ENCODE results near the gene LIME1.

Gene LIME1

GRCh38 chr20:63739130-63740069 is 2.9 kb downstream of the LIME1 start, which contains the start of gene SLC2A4RG:
Gene SLC2A4RG (plus strand): TSS chr20:63739776. CDS start chr20:63739913, 137 bp downstream.
- peak in 1 of 2 experiments; percentile 94 for DNase-seq

- peak in 1 of 2 experiments; percentile 59 for DNase-seq
Observed at GRCh38 chr20:63740070-63740626, 3.7 kb downstream of the LIME1 start.

GRCh38 chr20:63740627-63741353 is 4.3 kb downstream of the LIME1 start:
- peak; percentile 73 to 88 for DNase-seq

GRCh38 chr20:63741354-63741675 is 4.9 kb downstream of the LIME1 start:
- no peak for DNase-seq

- DNase-seq = no peak
Observed at GRCh38 chr20:63741676-63742380, 5.4 kb downstream of the LIME1 start.

- no peak for DNase-seq
Observed at GRCh38 chr20:63742381-63743024, 6.0 kb downstream of the LIME1 start.

- DNase-seq = no peak
Observed at GRCh38 chr20:63743210-63743970, 6.9 kb downstream of the LIME1 start.

GRCh38 chr20:63744158-63744557 is 7.7 kb downstream of the LIME1 start:
- DNase-seq = no peak

GRCh38 chr20:63744574-63745423 is 8.3 kb downstream of the LIME1 start:
- no peak for DNase-seq

- DNase-seq = no peak
Observed at GRCh38 chr20:63745424-63745805, 9.0 kb downstream of the LIME1 start.

GRCh38 chr20:63745961-63746731 is 9.7 kb downstream of the LIME1 start:
- no peak for DNase-seq

- no peak for DNase-seq
Observed at GRCh38 chr20:63746751-63747315, 10.4 kb downstream of the LIME1 start.

- DNase-seq = no peak
Observed at GRCh38 chr20:63747622-63748069, 11.2 kb downstream of the LIME1 start.

- DNase-seq = no peak
Observed at GRCh38 chr20:63748070-63748933, 11.8 kb downstream of the LIME1 start.

- no peak for DNase-seq
Observed at GRCh38 chr20:63748934-63749270, 12.4 kb downstream of the LIME1 start.

GRCh38 chr20:63749597-63750508 is 13.4 kb downstream of the LIME1 start:
- DNase-seq = no peak

GRCh38 chr20:63750807-63751470 is 14.5 kb downstream of the LIME1 start:
- no peak for DNase-seq

Data from NCI-H446 (cell line).